Keratinocyte (primary cell): ENCODE results near the gene APOL1. TPM values are rescaled to one million over a fixed set of nuclear protein-coding genes. Genes with fewer than 3 reads are reported as not detected.
"Not testable (repeated sequence)": the region's sequence is repeated elsewhere in the genome, so short reads cannot be mapped to it uniquely, and the experiment has no call there.

Experiments
- DNase-seq: peaks from one replicate; pipeline ENCODE4 v3.0.0-alpha.2; 2011; ENCODE audit warnings: low read depth, missing footprints, low spot score
- FAIRE-seq: peaks from 2 replicates; lab custom pipeline; 2011; peaks lifted over from hg19 to GRCh38; lab: Jason Lieb, UNC
- H2AFZ ChIP-seq: 2 replicates; pipeline ENCODE4 v1.6.0; 2012; ENCODE audit warnings: low read length, control low read depth, inconsistent platforms; ENCODE audit not compliant: control insufficient read depth
- H3K27ac ChIP-seq: 2 replicates; pipeline ENCODE4 v1.5.1; 2011; ENCODE audit warnings: low read length; ENCODE audit not compliant: control insufficient read depth, insufficient read depth
- H3K27me3 ChIP-seq: 3 replicates; pipeline ENCODE4 v1.6.0; 2011; ENCODE audit warnings: low read length; ENCODE audit not compliant: control insufficient read depth, insufficient read depth; ENCODE audit errors: extremely low read depth
- H3K36me3 ChIP-seq, 2 experiments: 2 replicates in 1 of 2; 3 replicates in 1 of 2; pipeline ENCODE4 v1.5.1; 2011; ENCODE audit warnings: low read length in 2 of 2, mild to moderate bottlenecking in 1 of 2; ENCODE audit not compliant: control insufficient read depth in 2 of 2, insufficient read depth in 2 of 2; ENCODE audit errors: extremely low read depth in 1 of 2
- H3K4me1 ChIP-seq: 3 replicates; pipeline ENCODE4 v1.5.1; 2011; ENCODE audit warnings: low read length; ENCODE audit not compliant: control insufficient read depth, insufficient read depth; ENCODE audit errors: extremely low read depth
- H3K4me2 ChIP-seq: 3 replicates; pipeline ENCODE4 v1.6.0; 2011; ENCODE audit warnings: low read depth, low read length; ENCODE audit not compliant: control insufficient read depth, insufficient read depth; ENCODE audit errors: extremely low read depth
- H3K4me3 ChIP-seq, 3 experiments: fragments of 200-600 bp in 1 of 3; sonication (generic) in 1 of 3; 2 replicates in 2 of 3; 3 replicates in 1 of 3; pipeline ENCODE4 v1.5.1; 2011 to 2016; ENCODE audit warnings: low read length in 3 of 3, mild to moderate bottlenecking in 3 of 3, control low read depth in 2 of 3, inconsistent platforms in 1 of 3, low read depth in 1 of 3, mixed read lengths in 1 of 3, mixed run types in 1 of 3, moderate library complexity in 1 of 3; ENCODE audit not compliant: control insufficient read depth in 2 of 3, insufficient read depth in 2 of 3; ENCODE audit errors: extremely low read depth in 1 of 3
- H3K79me2 ChIP-seq: 2 replicates; pipeline ENCODE4 v1.6.0; 2012; ENCODE audit warnings: low read length; ENCODE audit not compliant: control insufficient read depth, insufficient read depth
- H3K9ac ChIP-seq: 3 replicates; pipeline ENCODE4 v1.6.0; 2011; ENCODE audit warnings: low read length; ENCODE audit not compliant: control insufficient read depth, insufficient read depth; ENCODE audit errors: extremely low read depth
- H3K9me1 ChIP-seq: 3 replicates; pipeline ENCODE4 v1.6.0; 2011; ENCODE audit warnings: low read length; ENCODE audit not compliant: control insufficient read depth, insufficient read depth; ENCODE audit errors: extremely low read depth
- H3K9me3 ChIP-seq: 2 replicates; pipeline ENCODE4 v1.5.1; 2012; ENCODE audit warnings: low read depth, low read length; ENCODE audit not compliant: control insufficient read depth
- H4K20me1 ChIP-seq: 3 replicates; pipeline ENCODE4 v1.6.0; 2011; ENCODE audit warnings: low read length; ENCODE audit not compliant: control insufficient read depth, insufficient read depth; ENCODE audit errors: extremely low read depth
- CTCF ChIP-seq, 3 experiments: IDR thresholded peaks in 1 of 3; conservative IDR thresholded peaks in 1 of 3; optimal IDR thresholded peaks in 1 of 3; 2 replicates in 2 of 3; 3 replicates in 1 of 3; pipeline versions ENCODE3 to v1.5.1; 2011; ENCODE audit warnings: low read length in 3 of 3, mild to moderate bottlenecking in 3 of 3, moderate library complexity in 2 of 3, control low read depth in 1 of 3, inconsistent platforms in 1 of 3; ENCODE audit not compliant: insufficient read depth in 2 of 3; ENCODE audit errors: extremely low read depth in 1 of 3
- EZH2 ChIP-seq: IDR thresholded peaks from one replicate; pipeline ENCODE4 v1.6.1; 2012; ENCODE audit warnings: inconsistent platforms, mild to moderate bottlenecking, low read length, moderate library complexity
- dilution Hi-C: fragments of 300-500 bp; cut with MboI; formaldehyde crosslinking; loops from one replicate; pipeline ENCODE4 v1.7.0; 2020; ENCODE audit warnings: low sequenced_read_pairs; ENCODE audit not compliant: extremely low pct_ligation_motif_present
- polyA plus RNA-seq, 5 experiments: library from polyadenylated mRNA; depleted of rRNA in 3 of 5; stranded (reverse) in 3 of 5; stranded (forward) in 1 of 5; unstranded in 1 of 5; fragments of >200 nt; gene quantifications; 1 replicate in 1 of 5; 2 replicates in 3 of 5; 3 replicates in 1 of 5; pipeline versions ENCODE4 v1.2.1 to v1.2.3, GENCODE V29; 2011 to 2012; ENCODE audit warnings: missing spikeins in 2 of 5, low read depth in 1 of 5, low replicate concordance in 1 of 5

Gene APOL1
- polyA plus RNA-seq, 1 donor (not counting 4 experiments of a cell fraction or from before 2014, with no cell fraction given), result 3.0 TPM

GRCh38 chr22:36227396-36227795 is 25.5 kb upstream of the APOL1 start:
- Histone ChIP-seq H3K4me3 (no peak overlapping the region), H3K9me3 (no peaks in the 10 kb centered on the region), H4K20me1 (no peaks in the 10 kb centered on the region), H3K36me3 (peaks cover 5 to 15% of the 10 kb centered on the region in 2 experiments), H3K4me2 (no peak overlapping the region), H2AFZ (no peak overlapping the region), H3K4me1 (no peaks in the 10 kb centered on the region), H3K27me3 (no peaks in the 10 kb centered on the region), H3K9ac (no peak overlapping the region), H3K79me2 (no peaks in the 10 kb centered on the region), H3K27ac (no peak overlapping the region), H3K9me1 (no peaks in the 10 kb centered on the region)
- DNase-seq (no peak), FAIRE-seq (no peak)
- TF ChIP-seq EZH2, result no peak
- TF ChIP-seq CTCF (optimal IDR thresholded peaks at IDR 0.05 in 1 of 3, IDR thresholded peaks at IDR 0.05 in 1 of 3, conservative IDR thresholded peaks at IDR 0.05 in 1 of 3; ENCODE audit: extremely low read depth in 1 of 3, insufficient read depth in 2 of 3, low read length in 3 of 3), result no peak
- dilution Hi-C loops, result no loop called here

- FAIRE-seq, result no peak
- TF ChIP-seq CTCF (optimal IDR thresholded peaks at IDR 0.05 in 1 of 3, IDR thresholded peaks at IDR 0.05 in 1 of 3, conservative IDR thresholded peaks at IDR 0.05 in 1 of 3; ENCODE audit: extremely low read depth in 1 of 3, insufficient read depth in 2 of 3, low read length in 3 of 3) (no peak), EZH2 (no peak)
- Histone ChIP-seq H3K27me3 (no peaks in the 10 kb centered on the region), H3K36me3 (peaks cover 5 to 18% of the 10 kb centered on the region in 2 experiments), H3K4me2 (no peak overlapping the region), H3K4me3 (no peak overlapping the region), H3K9me3 (no peaks in the 10 kb centered on the region), H4K20me1 (no peaks in the 10 kb centered on the region), H3K4me1 (no peaks in the 10 kb centered on the region), H2AFZ (no peak overlapping the region), H3K9me1 (no peaks in the 10 kb centered on the region), H3K27ac (no peak overlapping the region), H3K79me2 (no peaks in the 10 kb centered on the region), H3K9ac (no peak overlapping the region)
- dilution Hi-C loops, result no loop called here
- no peak for DNase-seq
These were observed 25.1 kb upstream of the APOL1 start for GRCh38 chr22:36227806-36228205.

- dilution Hi-C loops, H3K4me1 ChIP-seq, H3K27ac ChIP-seq, DNase-seq, H3K79me2 ChIP-seq, H3K4me2 ChIP-seq, H3K27me3 ChIP-seq, FAIRE-seq, H3K9ac ChIP-seq, H2AFZ ChIP-seq, H3K9me3 ChIP-seq, H4K20me1 ChIP-seq, H3K9me1 ChIP-seq, H3K4me3 ChIP-seq: not testable (repeated sequence)
- peaks cover 9 to 21% of the 10 kb centered on the region in 2 experiments for H3K36me3 ChIP-seq
These were observed 24.6 kb upstream of the APOL1 start for GRCh38 chr22:36228369-36228768.
